Thoracic aorta (tissue), 2 donors: ENCODE data around the gene RCAN2. TPM values are rescaled to one million over a fixed set of nuclear protein-coding genes. Genes with fewer than 3 reads are reported as not detected.
A peak's percentile ranks its signal among the peaks of the same experiment; 100 is the strongest.

Source experiments
- ATAC-seq: fragments of 150-250 bp; one replicate; pipeline ENCODE4 v1.8.0; 2017; ENCODE audit warnings: low read depth; ENCODE audit not compliant: insufficient number of reproducible peaks, low FRiP score
- DNase-seq: peaks from one replicate; pipeline ENCODE4 v3.0.0-alpha.2; 2020; ENCODE audit warnings: low spot score
- H3K27ac ChIP-seq, 2 donors: fragments of 200-600 bp; sonication (generic); 1 replicate in 1 of 2; 2 replicates in 1 of 2; pipeline ENCODE4 v1.5.1; 2016; ENCODE audit warnings: mild to moderate bottlenecking in 2 of 2, moderate library complexity in 2 of 2
- H3K27me3 ChIP-seq: fragments of 200-600 bp; sonication (generic); replicated peaks from 2 replicates; pipeline ENCODE4 v1.6.0; 2016; ENCODE audit warnings: mild to moderate bottlenecking; ENCODE audit not compliant: insufficient read depth
- H3K36me3 ChIP-seq: fragments of 200-600 bp; sonication (generic); one replicate; pipeline ENCODE4 v1.5.1; 2016
- H3K4me1 ChIP-seq, 2 donors: fragments of 200-600 bp; sonication (generic); 1 replicate in 1 of 2; 2 replicates in 1 of 2; pipeline versions ENCODE4 v1.5.1 to v1.6.0; 2016; ENCODE audit warnings: low read depth in 2 of 2, mild to moderate bottlenecking in 1 of 2; ENCODE audit not compliant: control insufficient read depth in 1 of 2
- H3K4me3 ChIP-seq: fragments of 200-600 bp; sonication (generic); 2 replicates; pipeline ENCODE4 v1.5.1; 2016; ENCODE audit warnings: mild to moderate bottlenecking
- H3K9me3 ChIP-seq: fragments of 200-600 bp; sonication (generic); 2 replicates; pipeline ENCODE4 v1.5.1; 2016
- total RNA-seq, 2 donors: library from RNA; depleted of rRNA; stranded (reverse); fragments of >200 nt; gene quantifications; one replicate each; pipeline versions ENCODE4 v1.1.0 to v1.2.3, GENCODE V29; 2016
- TF ChIP-seq, protein P1 (sequence below): fragments of 200-600 bp; sonication (generic); IDR thresholded peaks from one replicate; pipeline ENCODE4 v1.5.1; 2019; ENCODE audit warnings: antibody characterized with exemption

The RCAN2 gene
- total RNA-seq, 2 donors from 2014 or later, result 126 to 289 TPM

DNA sequence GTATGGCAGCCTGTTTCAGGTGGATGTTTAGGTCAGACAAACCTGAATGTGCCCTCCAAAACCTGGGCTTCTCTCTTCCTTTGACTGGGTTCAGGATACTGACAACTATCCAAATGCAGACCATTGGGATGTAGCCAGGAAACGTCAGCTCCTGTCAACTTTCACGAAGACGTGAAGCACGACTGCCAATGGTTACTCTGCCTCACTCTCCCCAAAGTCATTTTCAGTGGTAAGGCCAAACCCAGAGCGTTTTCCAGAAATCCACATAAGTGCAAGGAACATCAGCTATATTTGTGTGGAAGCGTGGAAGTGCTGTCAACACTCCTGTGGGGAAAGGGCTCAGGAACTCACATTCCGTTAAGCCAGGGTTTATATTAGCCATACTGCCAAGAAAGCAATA is 20.1 kb upstream of the RCAN2 start:
- H3K27ac ChIP-seq, result peak overlapping the region; percentile 81
- no peaks in the 10 kb centered on the region for H3K9me3 ChIP-seq
- TF ChIP-seq, protein P1, sequence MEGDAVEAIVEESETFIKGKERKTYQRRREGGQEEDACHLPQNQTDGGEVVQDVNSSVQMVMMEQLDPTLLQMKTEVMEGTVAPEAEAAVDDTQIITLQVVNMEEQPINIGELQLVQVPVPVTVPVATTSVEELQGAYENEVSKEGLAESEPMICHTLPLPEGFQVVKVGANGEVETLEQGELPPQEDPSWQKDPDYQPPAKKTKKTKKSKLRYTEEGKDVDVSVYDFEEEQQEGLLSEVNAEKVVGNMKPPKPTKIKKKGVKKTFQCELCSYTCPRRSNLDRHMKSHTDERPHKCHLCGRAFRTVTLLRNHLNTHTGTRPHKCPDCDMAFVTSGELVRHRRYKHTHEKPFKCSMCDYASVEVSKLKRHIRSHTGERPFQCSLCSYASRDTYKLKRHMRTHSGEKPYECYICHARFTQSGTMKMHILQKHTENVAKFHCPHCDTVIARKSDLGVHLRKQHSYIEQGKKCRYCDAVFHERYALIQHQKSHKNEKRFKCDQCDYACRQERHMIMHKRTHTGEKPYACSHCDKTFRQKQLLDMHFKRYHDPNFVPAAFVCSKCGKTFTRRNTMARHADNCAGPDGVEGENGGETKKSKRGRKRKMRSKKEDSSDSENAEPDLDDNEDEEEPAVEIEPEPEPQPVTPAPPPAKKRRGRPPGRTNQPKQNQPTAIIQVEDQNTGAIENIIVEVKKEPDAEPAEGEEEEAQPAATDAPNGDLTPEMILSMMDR, result no peak
- ATAC-seq, result no peak
- no peaks in the 10 kb centered on the region for H3K36me3 ChIP-seq
- no peaks in the 10 kb centered on the region for H3K27me3 ChIP-seq
- DNase-seq, result no peak
- H3K4me3 ChIP-seq, result no peak overlapping the region
- H3K4me1 ChIP-seq, result peaks cover 48 to 73% of the 10 kb centered on the region in 2 donors

- Histone ChIP-seq H3K4me3 (no peak overlapping the region), H3K27ac (peak overlapping the region; percentile 81), H3K36me3 (no peaks in the 10 kb centered on the region), H3K27me3 (no peaks in the 10 kb centered on the region), H3K9me3 (no peaks in the 10 kb centered on the region), H3K4me1 (peaks cover 48 to 80% of the 10 kb centered on the region in 2 donors)
- DNase-seq (no peak), ATAC-seq (no peak)
- TF ChIP-seq, protein P1, result no peak
These were observed 19.4 kb upstream of the RCAN2 start for GRCh38 chr6:46510651-46511050.

DNA sequence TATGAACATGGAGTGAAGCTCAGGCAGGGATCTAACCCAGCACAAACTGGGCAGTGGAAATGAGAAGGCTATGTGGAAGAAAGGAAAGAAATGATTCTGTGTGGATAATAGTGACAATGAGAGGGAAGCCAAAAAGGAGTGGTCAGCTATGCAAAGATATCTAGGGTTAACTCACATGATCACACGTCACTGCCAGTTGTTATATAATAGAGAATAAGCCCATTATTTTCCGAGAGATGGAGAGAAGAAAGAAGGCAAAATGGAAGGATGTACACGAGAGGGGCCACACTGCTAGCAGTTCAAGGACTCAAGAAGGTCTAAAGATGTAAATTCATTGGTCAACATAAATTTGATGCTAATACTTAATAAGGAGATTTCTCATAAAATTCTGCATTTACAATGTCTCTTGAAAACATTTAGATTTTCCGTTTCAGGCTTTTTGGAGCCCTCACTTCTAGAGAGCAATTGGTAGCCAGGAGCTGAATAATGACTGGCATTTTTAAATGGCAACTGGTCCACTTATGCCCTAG is 18.8 kb upstream of the RCAN2 start:
- ATAC-seq (no peak), DNase-seq (no peak)
- Histone ChIP-seq H3K9me3 (no peaks in the 10 kb centered on the region), H3K36me3 (no peaks in the 10 kb centered on the region), H3K27me3 (no peaks in the 10 kb centered on the region), H3K4me3 (no peak overlapping the region), H3K27ac (peak overlapping the region; percentile 81), H3K4me1 (peaks cover 48 to 86% of the 10 kb centered on the region in 2 donors)
- TF ChIP-seq, protein P1, result no peak

GRCh38 chr6:46509063-46509462 is 17.8 kb upstream of the RCAN2 start:
- TF ChIP-seq, protein P1, result no peak
- peak overlapping the region; percentile 81 for H3K27ac ChIP-seq
- no peak for ATAC-seq

DNA sequence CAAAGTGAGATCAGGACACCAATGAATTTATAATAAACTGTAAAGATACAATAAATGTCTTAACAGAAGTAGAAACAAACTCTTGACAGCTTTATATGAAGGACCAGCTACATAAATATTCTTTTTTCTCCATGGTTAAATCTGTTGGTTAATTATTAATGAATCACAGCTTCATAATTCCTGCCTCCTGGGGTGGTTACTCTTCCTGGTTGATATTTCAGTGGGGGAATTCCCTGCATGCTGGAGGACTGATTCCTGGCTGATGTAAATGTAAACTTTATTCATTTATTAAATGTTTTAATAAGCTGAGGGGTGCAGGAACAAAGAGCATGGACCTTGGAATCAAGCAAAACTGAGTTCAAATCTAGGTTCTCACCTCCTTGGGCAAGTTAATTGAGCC is 16.2 kb upstream of the RCAN2 start:
- DNase-seq (no peak), ATAC-seq (no peak)
- no peaks in the 10 kb centered on the region for H3K27me3 ChIP-seq
- no peaks in the 10 kb centered on the region for H3K9me3 ChIP-seq
- no peak overlapping the region for H3K4me3 ChIP-seq
- no peaks in the 10 kb centered on the region for H3K36me3 ChIP-seq
- H3K27ac ChIP-seq, result peak overlapping the region; percentile 81
- TF ChIP-seq, protein P1, result no peak
- peaks cover 41 to 95% of the 10 kb centered on the region in 2 donors for H3K4me1 ChIP-seq

More at GRCh38 chr6:46509063-46509462, 17.8 kb upstream of the RCAN2 start:
- Histone ChIP-seq H3K4me3 (no peak overlapping the region), H3K9me3 (no peaks in the 10 kb centered on the region), H3K36me3 (no peaks in the 10 kb centered on the region), H3K4me1 (peaks cover 48 to 95% of the 10 kb centered on the region in 2 donors), H3K27me3 (no peaks in the 10 kb centered on the region)
- DNase-seq, result no peak
